K562 (cell line): ENCODE results near the gene HOXB3. TPM values are rescaled to one million over a fixed set of nuclear protein-coding genes. Genes with fewer than 3 reads are reported as not detected.

Experiments
- ARID1B ChIP-seq: fragments of 450-650 bp; IDR thresholded peaks from 2 replicates; pipeline ENCODE4 v1.6.1; 2016; ENCODE audit warnings: antibody characterized with exemption, mild to moderate bottlenecking, inconsistent platforms
- ARID4B ChIP-seq: sonication (generic); formaldehyde crosslinking; IDR thresholded peaks from 2 replicates; pipeline ENCODE4 v1.8.0; 2022; ENCODE audit warnings: mild to moderate bottlenecking, missing genetic modification reagents
- CEBPG ChIP-seq, 3 experiments: fragments of 200-800 bp in 1 of 3; sonication (Bioruptor generic) in 1 of 3; sonication (generic) in 1 of 3; formaldehyde crosslinking in 1 of 3; IDR thresholded peaks in 2 of 3; conservative IDR thresholded peaks in 1 of 3; 2 replicates each; pipeline versions ENCODE4 v1.6.1 to v1.8.0; 2016 to 2022; ENCODE audit warnings: missing compliant biosample characterization in 2 of 3, missing genetic modification characterization in 2 of 3, mild to moderate bottlenecking in 1 of 3, missing genetic modification reagents in 1 of 3
- FOXK2 ChIP-seq, 2 experiments: fragments of 450-650 bp; IDR thresholded peaks in 1 of 2; conservative IDR thresholded peaks in 1 of 2; 2 replicates each; pipeline ENCODE4 v1.6.1; 2016; ENCODE audit warnings: low read depth in 2 of 2, mild to moderate bottlenecking in 1 of 2
- GATA2 ChIP-seq: sonication (generic); formaldehyde crosslinking; IDR thresholded peaks from 2 replicates; pipeline ENCODE4 v1.4.0; 2020; ENCODE audit warnings: mild to moderate bottlenecking, missing genetic modification reagents
- HDAC1 ChIP-seq, 2 experiments: fragments of 450-650 bp; IDR thresholded peaks; 2 replicates each; pipeline ENCODE4 v1.6.1; 2016 to 2017; ENCODE audit warnings: inconsistent platforms in 1 of 2, mild to moderate bottlenecking in 1 of 2, moderate library complexity in 1 of 2
- IRF9 ChIP-seq: fragments of 450-650 bp; IDR thresholded peaks from 2 replicates; pipeline ENCODE4 v1.6.1; 2016; ENCODE audit warnings: missing biosample characterization, missing genetic modification characterization
- KLF13 ChIP-seq: fragments of 450-650 bp; IDR thresholded peaks from 2 replicates; pipeline ENCODE4 v1.6.1; 2016; ENCODE audit warnings: missing genetic modification characterization, low read depth, mild to moderate bottlenecking, missing compliant biosample characterization, moderate library complexity, borderline replicate concordance
- KLF16 ChIP-seq: IDR thresholded peaks from 2 replicates; pipeline ENCODE4 v1.6.1; 2016; ENCODE audit warnings: antibody characterized with exemption
- MBD2 ChIP-seq: sonication (generic); IDR thresholded peaks from 2 replicates; pipeline ENCODE4 v1.6.1; 2016; ENCODE audit warnings: low read depth, borderline replicate concordance
- MTF1 ChIP-seq: fragments of 250-450 bp; sonication (Bioruptor Pico); IDR thresholded peaks from 2 replicates; pipeline ENCODE4 v1.9.0; 2021; ENCODE audit warnings: moderate library complexity, mild to moderate bottlenecking, inconsistent platforms, borderline replicate concordance
- NCOA2 ChIP-seq, 2 experiments: fragments of 450-650 bp; IDR thresholded peaks; 2 replicates each; pipeline ENCODE4 v1.6.1; 2018; ENCODE audit warnings: mild to moderate bottlenecking in 2 of 2, moderate library complexity in 1 of 2; ENCODE audit not compliant: partially characterized antibody in 2 of 2
- NEUROD1 ChIP-seq: fragments of 150-350 bp; IDR thresholded peaks from 2 replicates; pipeline ENCODE4 v1.6.1; 2014; ENCODE audit warnings: borderline replicate concordance, low read length, low read depth; ENCODE audit not compliant: partially characterized antibody
- SAFB ChIP-seq: fragments of 200-400 bp; formaldehyde crosslinking; IDR thresholded peaks from 2 replicates; pipeline ENCODE4 v1.6.1; 2017; ENCODE audit warnings: low read depth, low read length, borderline replicate concordance
- SIRT6 ChIP-seq: IDR thresholded peaks from one replicate; pipeline ENCODE4 v1.6.1; 2012; ENCODE audit warnings: low read depth, mild to moderate bottlenecking, control low read depth, inconsistent platforms, low read length, moderate library complexity
- SMAD2 ChIP-seq: fragments of 150-350 bp; IDR thresholded peaks from 2 replicates; pipeline ENCODE4 v1.6.1; 2014; ENCODE audit warnings: low read depth, mild to moderate bottlenecking, low read length
- VEZF1 ChIP-seq: fragments of 200-800 bp; sonication (Bioruptor generic); IDR thresholded peaks from 2 replicates; pipeline ENCODE4 v1.6.1; 2017; ENCODE audit warnings: missing genetic modification characterization, missing compliant biosample characterization
- ZC3H4 ChIP-seq: sonication (generic); formaldehyde crosslinking; IDR thresholded peaks from 2 replicates; pipeline ENCODE4 v1.9.0; 2021; ENCODE audit warnings: missing genetic modification reagents, borderline replicate concordance
- ZNF133 ChIP-seq: fragments of 250-450 bp; sonication (Bioruptor Pico); IDR thresholded peaks from 2 replicates; pipeline ENCODE4 v1.4.0; 2020; ENCODE audit warnings: mild to moderate bottlenecking
- ZNF175 ChIP-seq: fragments of 200-800 bp; sonication (Bioruptor generic); IDR thresholded peaks from 2 replicates; pipeline ENCODE4 v1.6.1; 2016; ENCODE audit warnings: low read depth, mild to moderate bottlenecking, missing genetic modification characterization, missing compliant biosample characterization
- ZNF717 ChIP-seq: fragments of 250-450 bp; sonication (Bioruptor Pico); IDR thresholded peaks from 2 replicates; pipeline ENCODE4 v1.5.0; 2021
- polyA plus RNA-seq, 8 experiments: library from polyadenylated mRNA; depleted of rRNA in 4 of 8; stranded (reverse) in 5 of 8; unstranded in 3 of 8; fragments of >200 nt; fragmentation: Nextera tagmentation in 2 of 8; fragmentation: Illumina TruSeq in 1 of 8; extraction: Ambion mirVana in 2 of 8; extraction: Trizol in 1 of 8; gene quantifications; 2 replicates each; pipeline versions ENCODE4 v1.2.1 to v1.2.3, GENCODE V29; 2011 to 2014; ENCODE audit warnings: inconsistent platforms in 1 of 8, missing spikeins in 1 of 8
- total RNA-seq, 7 experiments: library from RNA; depleted of rRNA in 6 of 7; stranded (reverse); fragments of >200 nt in 6 of 7; fragmentation: Illumina TruSeq in 2 of 7; extraction: Trizol in 2 of 7; gene quantifications; 2 replicates each; pipeline versions ENCODE4 v1.2.1 to v1.2.3, GENCODE V29; 2011 to 2021; ENCODE audit warnings: low replicate concordance in 1 of 7

Gene HOXB3
- total and polyA plus RNA-seq, 9 of the 15 experiments (the other 6 are each of a cell fraction or from before 2014, with no cell fraction given): 2.4 to 41.3 (median 20.2) TPM

DNA sequence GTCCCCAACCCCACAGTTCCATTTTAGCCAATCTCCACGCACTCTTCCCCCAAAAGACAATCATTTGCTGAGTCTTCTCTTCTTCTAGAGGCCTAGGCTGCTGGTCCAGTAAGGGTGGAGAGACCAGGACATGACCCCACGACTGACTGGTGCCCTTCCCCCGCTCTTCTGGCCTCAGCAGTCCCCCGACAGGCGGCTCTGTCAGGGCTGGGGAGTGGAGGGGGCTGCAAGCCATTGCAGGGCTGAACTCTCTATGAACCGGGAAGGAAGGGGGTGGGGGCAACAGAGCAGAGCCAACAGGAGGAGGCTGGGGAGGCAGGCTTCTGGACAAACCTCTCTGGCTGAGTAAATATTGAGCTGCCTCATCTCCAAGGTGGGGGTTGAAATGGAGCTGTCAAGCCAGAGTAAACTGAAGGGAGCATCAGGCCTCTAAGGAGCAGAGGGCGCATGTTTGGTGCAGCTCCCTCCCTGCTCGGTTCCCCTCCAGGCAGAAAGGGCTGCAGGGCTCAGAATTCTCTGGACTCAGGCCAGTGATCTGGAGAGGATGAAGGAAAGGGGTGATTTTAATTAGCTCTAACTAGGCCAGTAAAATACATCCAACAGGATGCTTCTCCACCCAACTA lies 67.9 kb downstream of the HOXB3 start (continued):
- TF ChIP-seq KLF13 (tag) (no peak), HDAC1 (IDR thresholded peaks at IDR 0.05) (peak in 1 of 2 experiments; percentile 41; a peak in 1 of 4 replicates), NEUROD1 (peak; percentile 46), ZNF175 (CRISPR knock-in tag) (no peak), NCOA2 (IDR thresholded peaks at IDR 0.05; ENCODE audit: partially characterized antibody in 2 of 2) (no peak), MTF1 (CRISPR knock-in tag) (no peak), SMAD2 (no peak), GATA2 (CRISPR knock-in tag) (no peak), VEZF1 (CRISPR knock-in tag) (peak; percentile 55), MBD2 (no peak), ZNF133 (no peak), SAFB (no peak), ZC3H4 (no peak), KLF16 (no peak), CEBPG (CRISPR knock-in tag; IDR thresholded peaks at IDR 0.05) (no peak), CEBPG (tag; conservative IDR thresholded peaks at IDR 0.05 in 1 of 2, IDR thresholded peaks at IDR 0.05 in 1 of 2) (no peak), FOXK2 (conservative IDR thresholded peaks at IDR 0.05 in 1 of 2, IDR thresholded peaks at IDR 0.05 in 1 of 2; ENCODE audit: low read depth in 2 of 2) (no peak; a peak in 1 of 4 replicates), IRF9 (tag) (no peak), ARID4B (CRISPR knock-in tag) (no peak), SIRT6 (no peak), ZNF717 (no peak), ARID1B (peak; percentile 46; the same call in 1 of the 2 replicates)
